HCT116 (cell line): Measurements from ENCODE around the gene SUSD2. TPM values are rescaled to one million over a fixed set of nuclear protein-coding genes. Genes with fewer than 3 reads are reported as not detected.
"Not testable (repeated sequence)": the region's sequence is repeated elsewhere in the genome, so short reads cannot be mapped to it uniquely, and the experiment has no call there.

Experiments used
- ATAC-seq: fragments of 200-7000 bp; cut with Tn5 transposase; 2 replicates; pipeline ENCODE4 v1.9.1; 2020; ENCODE audit warnings: mild to moderate bottlenecking, moderate library complexity
- BruUV-seq: library from RNA; stranded (reverse); fragments of 400-500 nt; replicated peaks from 2 replicates; lab custom pipeline; 2021; lab: Mats Ljungman, UMichigan
- CTCF ChIA-PET: fragments of 300-600 bp; sonication (Branson Sonifier 250); formaldehyde crosslinking; loops from one replicate; lab custom pipeline; 2021; ENCODE audit warnings: antibody characterized with exemption; lab: Charles Lee
- POLR2A ChIA-PET: fragments of 300-600, 350-600 bp; sonication (Branson Sonifier 250); formaldehyde crosslinking; loops from one replicate; lab custom pipeline; 2021; ENCODE audit warnings: antibody characterized with exemption; lab: Charles Lee
- RAD21 ChIA-PET, 2 experiments: fragments of 300-600 bp; sonication (Branson Sonifier 250); formaldehyde crosslinking; loops; one replicate each; lab custom pipeline; 2023; ENCODE audit warnings: low total read pairs in 2 of 2; ENCODE audit not compliant: uncharacterized antibody in 2 of 2, unreplicated experiment in 2 of 2, low non-redundant PET in 1 of 2; lab: Charles Lee
- DNase-seq: peaks from one replicate; pipeline ENCODE4 v3.0.0-alpha.2; 2010; ENCODE audit warnings: low read depth, low spot score
- H2AFZ ChIP-seq: fragments of 200-600 bp; shearing (Covaris generic), sonication (generic); 2 replicates; pipeline ENCODE4 v1.6.1; 2017; ENCODE audit warnings: low read depth, mixed run types, mixed read lengths, antibody characterized with exemption, low read length; ENCODE audit not compliant: poor library complexity, severe bottlenecking
- H3K27ac ChIP-seq: 2 replicates; pipeline ENCODE4 v1.5.1; 2012; ENCODE audit warnings: low read depth, low read length
- H3K27me3 ChIP-seq: fragments of 200-600 bp; sonication (generic); 2 replicates; pipeline ENCODE4 v1.6.1; 2016; ENCODE audit warnings: mixed run types, low read length, mixed read lengths; ENCODE audit not compliant: insufficient read depth
- H3K36me3 ChIP-seq, 2 experiments: fragments of 200-500 bp in 1 of 2; fragments of 200-600 bp in 1 of 2; sonication (Bioruptor generic) in 1 of 2; sonication (generic) in 1 of 2; 2 replicates each; pipeline versions ENCODE4 v1.5.1 to v1.6.1; 2014 to 2016; ENCODE audit warnings: low read length in 2 of 2, inconsistent platforms in 1 of 2, mixed read lengths in 1 of 2, mixed run types in 1 of 2; ENCODE audit not compliant: insufficient read depth in 2 of 2, control insufficient read depth in 1 of 2
- H3K4me1 ChIP-seq, 2 experiments: fragments of 200-600 bp in 1 of 2; sonication (generic) in 1 of 2; 2 replicates each; pipeline versions ENCODE4 v1.5.1 to v1.6.1; 2012 to 2017; ENCODE audit warnings: low read length in 2 of 2, inconsistent platforms in 1 of 2, mild to moderate bottlenecking in 1 of 2, mixed read lengths in 1 of 2, mixed run types in 1 of 2, moderate library complexity in 1 of 2; ENCODE audit not compliant: insufficient read depth in 2 of 2, control insufficient read depth in 1 of 2
- H3K4me2 ChIP-seq: fragments of 200-600 bp; sonication (generic); 2 replicates; pipeline ENCODE4 v1.6.1; 2017; ENCODE audit warnings: mixed run types, low read length, mixed read lengths
- H3K4me3 ChIP-seq, 2 experiments: fragments of 200-600 bp in 1 of 2; sonication (generic) in 1 of 2; replicated peaks in 1 of 2; 2 replicates each; pipeline ENCODE4 v1.5.1; 2011 to 2016; ENCODE audit warnings: low read length in 2 of 2, control low read depth in 1 of 2, low read depth in 1 of 2, mild to moderate bottlenecking in 1 of 2, mixed read lengths in 1 of 2, mixed run types in 1 of 2
- H3K79me2 ChIP-seq: fragments of 200-600 bp; sonication (generic); 2 replicates; pipeline ENCODE4 v1.6.1; 2017; ENCODE audit warnings: mild to moderate bottlenecking, mixed run types, low read length, moderate library complexity, mixed read lengths; ENCODE audit not compliant: insufficient read depth
- H3K9ac ChIP-seq: fragments of 200-600 bp; sonication (generic); 2 replicates; pipeline ENCODE4 v1.6.1; 2016; ENCODE audit warnings: low read length, mixed read lengths
- H3K9me2 ChIP-seq: fragments of 200-600 bp; sonication (generic), shearing (Covaris generic); 2 replicates; pipeline ENCODE4 v1.6.1; 2017; ENCODE audit warnings: mixed run types, mild to moderate bottlenecking, moderate library complexity; ENCODE audit not compliant: insufficient read depth
- H3K9me3 ChIP-seq, 2 experiments: fragments of 200-500 bp in 1 of 2; fragments of 200-600 bp in 1 of 2; sonication (Bioruptor generic) in 1 of 2; sonication (generic) in 1 of 2; 2 replicates each; pipeline ENCODE4 v1.6.1; 2014 to 2017; ENCODE audit warnings: low read length in 2 of 2, mixed read lengths in 2 of 2, inconsistent platforms in 1 of 2, low read depth in 1 of 2, mild to moderate bottlenecking in 1 of 2, mixed run types in 1 of 2, moderate library complexity in 1 of 2; ENCODE audit not compliant: control insufficient read depth in 1 of 2, insufficient read depth in 1 of 2
- H4K20me1 ChIP-seq: fragments of 200-600 bp; sonication (generic), shearing (Covaris generic); 2 replicates; pipeline ENCODE4 v1.6.1; 2017; ENCODE audit warnings: mixed run types, mild to moderate bottlenecking, moderate library complexity; ENCODE audit not compliant: insufficient read depth
- YY1 ChIP-seq: IDR thresholded peaks from 2 replicates; pipeline ENCODE4 v1.6.1; 2011; ENCODE audit warnings: low read length, low read depth, moderate library complexity, mild to moderate bottlenecking; ENCODE audit not compliant: insufficient replicate concordance; ENCODE audit errors: extremely low read depth
- ZNF274 ChIP-seq: fragments of 200-500 bp; sonication (Bioruptor generic); IDR thresholded peaks from 2 replicates; pipeline ENCODE4 v1.6.1; 2014; ENCODE audit warnings: mild to moderate bottlenecking, low read depth, low read length, inconsistent platforms
- intact Hi-C: fragments of 100-400 bp; cut with micrococcal nuclease; formaldehyde crosslinking; loops from 2 replicates; pipeline ENCODE4 v1.10.0; 2022
- total RNA-seq: library from RNA; stranded (reverse); gene quantifications from one replicate; pipeline ENCODE4 v1.2.1, GENCODE V29; 2021; ENCODE audit not compliant: unreplicated experiment
- TF ChIP-seq, protein P1 (sequence below), 3 experiments: fragments of 200-600 bp in 1 of 3; sonication (generic) in 1 of 3; IDR thresholded peaks in 2 of 3; conservative IDR thresholded peaks in 1 of 3; 2 replicates each; pipeline ENCODE4 v1.5.1; 2012 to 2017; ENCODE audit warnings: low read depth in 2 of 3, low read length in 2 of 3, antibody characterized with exemption in 1 of 3, borderline replicate concordance in 1 of 3, control low read depth in 1 of 3, mild to moderate bottlenecking in 1 of 3, mixed read lengths in 1 of 3, mixed run types in 1 of 3, moderate library complexity in 1 of 3; ENCODE audit not compliant: insufficient read depth in 1 of 3
- TF ChIP-seq, protein P2 (sequence below): IDR thresholded peaks from 2 replicates; pipeline ENCODE4 v1.6.1; 2012
- TF ChIP-seq, protein P3 (sequence below): IDR thresholded peaks from 2 replicates; pipeline ENCODE4 v1.6.1; 2012

Gene SUSD2
- total RNA-seq, 1 experiment from 2014 or later, result 6.6 TPM

DNA sequence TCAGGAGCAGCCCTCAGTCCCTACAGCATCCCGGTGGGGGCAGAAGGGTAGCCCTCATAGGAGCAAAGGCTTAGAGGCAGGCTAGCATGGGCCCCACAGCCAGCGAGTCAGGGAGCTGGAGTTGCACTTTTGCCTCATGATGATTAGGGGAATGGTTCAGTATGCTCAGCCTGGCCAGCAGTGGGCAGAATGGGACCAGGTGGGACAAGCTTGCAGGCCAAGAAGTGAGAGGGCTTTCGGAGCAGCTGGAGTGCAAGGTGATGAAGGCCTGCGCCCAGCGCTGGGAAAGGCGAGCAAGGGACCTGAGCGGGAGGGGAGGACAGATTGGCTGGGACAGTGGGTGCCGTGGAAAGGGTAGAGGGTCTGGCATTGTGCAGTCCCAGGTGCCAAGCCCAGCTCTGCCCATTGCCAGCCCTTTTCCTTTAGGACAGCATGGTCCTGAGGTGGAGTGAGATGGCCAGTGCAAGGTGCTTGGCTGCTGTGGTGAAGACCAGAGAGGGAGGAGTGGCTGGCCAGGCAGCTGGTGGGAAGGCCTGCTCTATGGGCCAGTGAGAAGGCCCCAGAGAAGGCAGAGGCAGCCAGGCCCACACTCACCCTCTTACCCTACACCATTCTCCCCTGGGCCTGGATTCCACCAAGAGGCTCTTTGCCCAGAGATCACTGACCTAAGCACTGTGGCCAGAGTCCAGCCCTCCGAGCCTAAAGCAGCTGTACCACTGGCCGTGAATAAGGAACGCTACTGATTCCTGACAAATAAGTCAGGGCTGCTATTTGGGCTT lies 47.9 kb upstream of the SUSD2 start:
- no peak overlapping the region for H3K9ac ChIP-seq
- no peaks in the 10 kb centered on the region for H3K9me3 ChIP-seq
- no peak overlapping the region for H3K4me2 ChIP-seq
- no peaks in the 10 kb centered on the region for H3K79me2 ChIP-seq
- ChIA-PET RAD21 (interaction anchor here in 1 of 2 experiments (0.6 kb wide), 1 partner anchor 71 kb away, joined by 3 read pairs; no protein-coding TSS in a partner anchor), POLR2A (no interaction called here), CTCF (interaction anchor here (1.5 kb wide), 1 partner anchor 42 kb away, joined by 6 read pairs; no protein-coding TSS in a partner anchor)
- TF ChIP-seq, protein P1, sequence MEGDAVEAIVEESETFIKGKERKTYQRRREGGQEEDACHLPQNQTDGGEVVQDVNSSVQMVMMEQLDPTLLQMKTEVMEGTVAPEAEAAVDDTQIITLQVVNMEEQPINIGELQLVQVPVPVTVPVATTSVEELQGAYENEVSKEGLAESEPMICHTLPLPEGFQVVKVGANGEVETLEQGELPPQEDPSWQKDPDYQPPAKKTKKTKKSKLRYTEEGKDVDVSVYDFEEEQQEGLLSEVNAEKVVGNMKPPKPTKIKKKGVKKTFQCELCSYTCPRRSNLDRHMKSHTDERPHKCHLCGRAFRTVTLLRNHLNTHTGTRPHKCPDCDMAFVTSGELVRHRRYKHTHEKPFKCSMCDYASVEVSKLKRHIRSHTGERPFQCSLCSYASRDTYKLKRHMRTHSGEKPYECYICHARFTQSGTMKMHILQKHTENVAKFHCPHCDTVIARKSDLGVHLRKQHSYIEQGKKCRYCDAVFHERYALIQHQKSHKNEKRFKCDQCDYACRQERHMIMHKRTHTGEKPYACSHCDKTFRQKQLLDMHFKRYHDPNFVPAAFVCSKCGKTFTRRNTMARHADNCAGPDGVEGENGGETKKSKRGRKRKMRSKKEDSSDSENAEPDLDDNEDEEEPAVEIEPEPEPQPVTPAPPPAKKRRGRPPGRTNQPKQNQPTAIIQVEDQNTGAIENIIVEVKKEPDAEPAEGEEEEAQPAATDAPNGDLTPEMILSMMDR (IDR thresholded peaks at IDR 0.05 in 2 of 3, conservative IDR thresholded peaks at IDR 0.05 in 1 of 3; ENCODE audit: borderline replicate concordance in 1 of 3, insufficient read depth in 1 of 3, low read depth in 2 of 3, low read length in 2 of 3), result 0 out of 6 replicates have a peak, but pooled peaks of 1 of the 3 experiments have one; percentile 9
- TF ChIP-seq, protein P2, sequence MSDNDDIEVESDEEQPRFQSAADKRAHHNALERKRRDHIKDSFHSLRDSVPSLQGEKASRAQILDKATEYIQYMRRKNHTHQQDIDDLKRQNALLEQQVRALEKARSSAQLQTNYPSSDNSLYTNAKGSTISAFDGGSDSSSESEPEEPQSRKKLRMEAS, result no peak
- H3K36me3 ChIP-seq, result peaks cover 6 to 8% of the 10 kb centered on the region in 2 experiments; a peak in 2 of 4 replicates
- H2AFZ ChIP-seq, result no peak overlapping the region
- no TSS peak for BruUV-seq
- ATAC-seq (no peak; the same call in 1 of the 2 replicates), DNase-seq (no peak)
- no peaks in the 10 kb centered on the region for H3K9me2 ChIP-seq
- H3K27ac ChIP-seq, result no peak overlapping the region
- intact Hi-C loops, result no loop called here
- H3K4me3 ChIP-seq, result no peak overlapping the region
- no peaks in the 10 kb centered on the region for H3K4me1 ChIP-seq
- H3K27me3 ChIP-seq, result no peaks in the 10 kb centered on the region
- no peaks in the 10 kb centered on the region for H4K20me1 ChIP-seq

DNA sequence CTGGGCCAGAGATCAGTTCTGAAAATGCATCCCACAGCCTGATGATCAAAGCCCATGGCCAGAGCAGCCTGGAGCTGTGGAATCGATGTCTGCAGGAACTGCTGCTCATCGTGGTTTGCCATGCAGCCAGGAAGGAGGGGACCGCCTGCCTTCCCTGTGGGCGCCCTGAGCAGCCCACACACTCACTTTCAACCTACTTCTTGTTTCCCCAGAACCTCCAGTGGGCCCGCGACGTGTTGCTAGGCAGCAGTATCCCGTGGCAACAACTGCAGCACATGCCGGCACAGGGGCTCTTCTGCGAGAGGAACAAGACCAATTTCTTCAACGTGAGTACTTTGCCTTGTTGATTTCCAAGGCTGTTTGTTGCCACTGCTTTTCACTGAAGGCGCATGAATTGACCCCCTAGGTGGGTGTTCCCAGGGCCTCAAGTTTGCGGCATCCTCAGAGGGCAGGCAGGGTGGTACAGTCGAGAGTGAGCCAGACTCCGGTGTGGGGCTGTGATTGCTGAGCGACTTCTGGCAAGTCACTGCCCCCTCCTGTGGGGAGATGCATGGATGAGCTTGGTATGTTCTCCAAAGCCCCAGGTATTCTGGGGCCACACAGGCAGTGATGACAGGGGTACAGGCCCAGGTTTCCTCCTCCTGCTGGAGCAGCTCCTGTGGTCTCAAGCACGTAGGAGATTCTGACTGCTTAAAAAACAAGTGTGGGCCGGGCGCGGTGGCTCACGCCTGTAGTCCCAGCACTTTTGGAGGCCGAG lies 47.0 kb upstream of the SUSD2 start:
- Histone ChIP-seq H3K27me3 (no peaks in the 10 kb centered on the region), H3K4me2 (no peak overlapping the region), H3K9me2 (no peaks in the 10 kb centered on the region), H3K79me2 (no peaks in the 10 kb centered on the region), H3K4me3 (no peak overlapping the region), H3K9ac (no peak overlapping the region), H2AFZ (no peak overlapping the region), H3K9me3 (no peaks in the 10 kb centered on the region), H3K4me1 (no peaks in the 10 kb centered on the region), H3K36me3 (peaks cover 6 to 8% of the 10 kb centered on the region in 2 experiments; a peak in 2 of 4 replicates), H4K20me1 (no peaks in the 10 kb centered on the region), H3K27ac (no peak overlapping the region)
- intact Hi-C loops, result no loop called here
- TF ChIP-seq, protein P3, sequence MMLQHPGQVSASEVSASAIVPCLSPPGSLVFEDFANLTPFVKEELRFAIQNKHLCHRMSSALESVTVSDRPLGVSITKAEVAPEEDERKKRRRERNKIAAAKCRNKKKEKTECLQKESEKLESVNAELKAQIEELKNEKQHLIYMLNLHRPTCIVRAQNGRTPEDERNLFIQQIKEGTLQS, result no peak
- TF ChIP-seq ZNF274, result no peak
- TF ChIP-seq YY1, result no peak
- ATAC-seq (no peak), DNase-seq (no peak)
- ChIA-PET RAD21 (no interaction called here), CTCF (no interaction called here), POLR2A (no interaction called here)
- no TSS peak for BruUV-seq

DNA sequence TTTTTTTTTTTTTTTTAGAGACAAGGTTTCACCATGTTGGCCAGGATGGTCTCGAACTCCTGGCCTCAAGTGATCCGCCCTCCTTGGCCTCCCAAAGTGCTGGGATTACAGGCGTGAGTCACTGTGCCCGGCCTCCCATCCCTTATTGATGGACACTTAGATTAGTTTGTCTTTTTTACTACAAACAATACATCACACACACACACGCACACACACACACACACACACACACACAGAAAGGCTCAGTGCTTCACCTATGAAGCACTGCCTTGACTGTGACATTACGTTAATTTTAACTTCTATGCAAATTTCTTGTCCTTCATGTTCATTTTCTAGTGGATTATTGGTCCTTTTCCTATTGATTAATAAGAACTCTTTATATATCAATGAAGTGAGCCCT lies 44.8 kb upstream of the SUSD2 start:
- H4K20me1 ChIP-seq, RAD21 ChIA-PET, H3K27ac ChIP-seq, H2AFZ ChIP-seq, H3K9me3 ChIP-seq, intact Hi-C loops, DNase-seq, H3K9ac ChIP-seq, POLR2A ChIA-PET, H3K9me2 ChIP-seq, BruUV-seq, CTCF ChIA-PET, ATAC-seq, H3K27me3 ChIP-seq, H3K36me3 ChIP-seq, H3K4me3 ChIP-seq, H3K4me1 ChIP-seq, H3K79me2 ChIP-seq, H3K4me2 ChIP-seq: not testable (repeated sequence)
